HTR-8/SVneo (cell line): ENCODE data around the gene LCE3E.
"Not testable (repeated sequence)": the region's sequence is repeated elsewhere in the genome, so short reads cannot be mapped to it uniquely, and the experiment has no call there.

Experiments used
- DNase-seq: peaks from one replicate; pipeline ENCODE4 v3.0.0; 2011; ENCODE audit warnings: low spot score, mixed read lengths; ENCODE audit not compliant: insufficient read length
- FAIRE-seq: peaks from 2 replicates; lab custom pipeline; 2011; peaks lifted over from hg19 to GRCh38; lab: Jason Lieb, UNC

The LCE3E gene, protein sequence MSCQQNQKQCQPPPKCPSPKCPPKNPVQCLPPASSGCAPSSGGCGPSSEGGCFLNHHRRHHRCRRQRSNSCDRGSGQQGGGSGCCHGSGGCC

DNA sequence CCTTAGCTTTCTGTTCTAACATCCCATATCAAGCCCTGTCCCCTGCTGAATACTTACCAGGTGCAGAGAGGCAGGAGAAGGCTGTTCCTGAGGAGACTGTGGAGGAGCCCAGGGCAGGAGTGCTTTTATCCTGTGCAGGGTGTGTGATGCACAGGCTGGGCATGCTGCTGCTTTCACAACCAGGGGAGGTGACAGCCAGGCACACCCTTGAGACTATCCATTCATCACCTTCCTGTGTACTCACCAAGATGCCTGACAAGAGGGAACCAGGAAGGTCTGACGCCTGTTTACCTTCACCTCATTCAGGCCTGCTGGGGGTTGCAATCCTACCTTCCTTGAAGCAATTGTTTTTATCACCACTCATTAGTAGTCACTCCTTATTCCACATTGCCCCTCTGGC, at the start of gene LCE3E:
LCE3E (minus strand) TSS at position 100 of the 400 bp plus-strand sequence. CDS start 572 bp downstream, outside the sequence.
- FAIRE-seq = no peak
- no peak for DNase-seq

DNA sequence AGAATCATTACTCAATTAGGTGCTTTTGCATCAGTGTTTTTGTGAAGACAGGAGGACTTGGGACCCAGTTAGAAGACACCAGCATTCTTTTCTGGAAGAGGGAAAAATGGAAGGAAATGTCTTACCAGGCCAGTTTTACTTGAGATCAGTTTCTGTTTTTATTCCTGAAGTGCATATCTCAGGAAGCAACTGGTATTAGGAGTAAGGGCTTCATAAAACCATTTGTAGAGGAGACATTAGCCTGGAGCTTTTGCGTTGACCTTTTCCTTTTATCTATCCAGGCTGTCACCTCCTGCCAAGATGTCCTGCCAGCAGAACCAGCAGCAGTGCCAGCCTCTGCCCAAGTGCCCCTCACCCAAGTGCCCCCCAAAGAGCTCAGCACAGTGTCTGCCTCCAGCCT, 46.9 kb upstream of the LCE3E start, which contains the start of gene LCE3B:
LCE3B (plus strand) TSS at position 301 of the 400 bp plus-strand sequence; CDS start at position 301, 0 bp downstream.
- no peak for FAIRE-seq
- no peak for DNase-seq

DNA sequence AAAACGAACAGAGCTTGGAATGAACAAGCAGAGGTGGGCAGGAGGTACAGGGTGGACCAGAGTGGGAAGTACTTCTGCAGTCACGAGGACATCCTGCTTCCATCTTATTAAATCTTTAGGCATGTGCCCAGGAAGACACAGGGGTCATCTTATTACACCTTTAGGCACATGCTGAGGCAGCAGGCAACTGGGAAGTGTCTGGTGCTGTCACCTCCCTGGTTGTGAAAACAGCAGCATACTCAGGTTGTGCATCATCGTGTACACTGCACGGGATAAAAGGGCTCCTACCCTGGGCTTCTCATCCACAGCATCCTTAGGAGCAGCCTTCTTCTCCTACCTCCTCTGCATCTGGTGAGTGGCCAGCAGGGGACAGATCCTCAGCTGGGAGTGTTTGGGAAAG, 33.4 kb upstream of the LCE3E start, which contains the start of gene LCE3C:
LCE3C (plus strand) TSS at position 301 of the 400 bp plus-strand sequence. CDS start 498 bp downstream, outside the sequence.
- no peak for DNase-seq
- FAIRE-seq = no peak

DNA sequence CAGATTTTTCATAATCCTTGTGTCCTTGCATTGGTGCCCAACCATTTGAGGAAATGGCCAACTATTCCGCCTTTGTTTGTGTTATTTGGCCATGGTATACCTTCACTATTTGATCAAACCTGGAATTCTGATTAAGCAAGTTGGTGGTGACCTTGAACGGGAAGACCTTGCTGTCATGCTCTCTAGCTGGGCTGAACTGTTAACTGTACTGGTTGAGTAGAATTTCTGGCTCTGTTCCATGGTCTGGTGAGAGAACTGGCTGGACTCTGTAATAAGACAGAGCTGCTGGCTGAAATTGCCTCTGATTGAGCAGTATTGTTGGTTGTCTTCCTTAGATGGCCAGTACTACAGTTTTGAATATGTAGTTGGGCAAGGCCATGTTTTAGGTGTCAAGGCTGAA, 30.4 kb upstream of the LCE3E start:
- FAIRE-seq (no peak), DNase-seq (no peak)

DNA sequence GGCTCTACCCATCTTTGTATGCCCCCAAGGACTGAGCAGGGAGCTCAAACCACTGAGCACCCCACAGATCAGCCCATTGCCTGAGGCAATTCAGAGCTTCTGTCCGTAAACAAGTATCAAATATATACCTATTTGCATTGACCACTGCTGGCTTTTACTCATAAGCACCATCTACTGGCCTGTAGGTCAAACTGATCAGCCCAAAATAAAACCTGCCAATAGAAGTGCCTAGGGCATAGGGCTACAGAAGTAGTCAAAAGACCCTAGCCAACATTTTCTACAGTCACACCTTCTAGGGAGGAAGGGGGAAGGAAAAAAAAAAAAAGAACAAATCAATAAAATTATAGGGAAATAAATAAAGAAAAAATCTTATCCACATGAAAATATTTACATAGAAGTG, 19.0 kb upstream of the LCE3E start:
- no peak for DNase-seq
- no peak for FAIRE-seq

DNA sequence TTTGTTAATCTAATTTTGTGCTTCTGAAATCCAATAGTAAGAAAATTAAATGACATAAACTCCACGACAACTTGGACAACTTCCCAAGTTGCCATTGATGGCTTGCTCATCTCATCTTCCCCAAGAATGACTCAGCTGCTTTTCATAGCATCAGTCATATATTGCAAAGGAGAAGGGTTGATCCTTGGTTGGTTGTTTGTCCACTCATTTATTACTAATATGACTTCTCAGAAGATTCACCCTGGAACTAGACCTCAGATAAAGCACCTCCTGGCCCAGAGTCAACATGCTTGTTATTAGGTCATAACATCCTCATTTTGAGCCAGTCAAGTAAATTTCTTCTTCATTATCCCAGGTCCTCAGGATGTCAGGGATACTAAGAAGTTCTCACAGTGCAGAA, 16.1 kb upstream of the LCE3E start:
- DNase-seq (no peak), FAIRE-seq (no peak)

DNA sequence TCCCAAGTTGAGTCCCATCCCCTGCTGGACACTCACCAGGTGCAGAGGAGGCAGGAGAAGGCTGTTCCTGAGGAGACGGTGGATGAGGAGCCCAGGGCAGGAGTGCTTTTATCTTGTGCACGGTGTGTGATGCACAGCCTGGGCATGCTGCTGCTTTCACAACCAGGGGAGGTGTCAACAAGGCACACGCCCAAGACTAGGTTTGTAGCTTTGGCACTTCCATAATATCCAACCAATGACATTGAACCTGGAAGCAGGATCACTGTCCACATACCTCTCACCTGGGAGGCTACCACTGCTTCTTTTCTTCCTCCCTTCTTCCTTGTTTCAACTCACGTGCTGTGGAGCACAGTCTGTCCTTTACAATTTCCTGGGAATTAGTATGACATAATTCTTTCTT, 13.9 kb upstream of the LCE3E start, which contains the start of gene LCE3D:
LCE3D (minus strand) TSS at position 84 of the 400 bp plus-strand sequence. CDS start 580 bp downstream, outside the sequence.
- DNase-seq (no peak), FAIRE-seq (no peak)

DNA sequence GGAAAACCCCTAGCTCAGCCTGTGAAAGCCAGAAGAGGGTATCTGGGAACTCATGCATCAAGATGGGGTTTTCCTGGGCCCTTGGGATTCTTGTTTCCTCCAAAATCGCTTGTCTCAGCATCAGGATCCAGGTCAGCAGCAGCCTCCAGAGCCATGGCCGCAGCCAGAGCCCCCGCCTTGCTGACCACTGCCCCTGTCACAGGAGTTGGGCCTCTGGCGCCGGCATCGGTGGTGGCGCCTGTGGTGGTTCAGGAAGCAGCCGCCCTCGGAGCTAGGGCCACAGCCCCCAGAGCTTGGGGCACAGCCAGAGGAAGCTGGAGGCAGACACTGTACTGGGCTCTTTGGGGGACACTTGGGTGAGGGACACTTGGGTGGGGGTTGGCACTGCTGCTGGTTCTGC, 12.9 kb upstream of the LCE3E start:
- FAIRE-seq, DNase-seq: not testable (repeated sequence)

DNA sequence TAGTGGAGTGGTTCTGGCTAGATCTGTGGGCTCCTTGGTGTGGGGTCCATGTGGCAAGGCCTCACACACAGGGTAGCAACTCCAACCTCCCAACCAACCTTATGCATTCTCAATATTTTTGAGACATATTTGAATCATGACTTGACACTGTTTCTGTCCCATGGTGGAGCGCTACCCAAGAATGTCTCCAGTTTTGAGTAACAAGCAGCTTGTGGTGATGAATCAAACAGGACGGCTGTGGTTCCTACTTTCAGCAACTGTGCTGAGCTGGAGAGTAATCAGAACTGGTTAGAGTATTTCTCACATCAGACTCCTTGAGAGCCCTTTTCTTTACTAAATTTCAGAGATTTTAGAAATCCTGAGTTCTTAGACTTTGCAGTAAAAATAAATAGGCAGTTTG, 10.6 kb upstream of the LCE3E start:
- no peak for DNase-seq
- FAIRE-seq = no peak

DNA sequence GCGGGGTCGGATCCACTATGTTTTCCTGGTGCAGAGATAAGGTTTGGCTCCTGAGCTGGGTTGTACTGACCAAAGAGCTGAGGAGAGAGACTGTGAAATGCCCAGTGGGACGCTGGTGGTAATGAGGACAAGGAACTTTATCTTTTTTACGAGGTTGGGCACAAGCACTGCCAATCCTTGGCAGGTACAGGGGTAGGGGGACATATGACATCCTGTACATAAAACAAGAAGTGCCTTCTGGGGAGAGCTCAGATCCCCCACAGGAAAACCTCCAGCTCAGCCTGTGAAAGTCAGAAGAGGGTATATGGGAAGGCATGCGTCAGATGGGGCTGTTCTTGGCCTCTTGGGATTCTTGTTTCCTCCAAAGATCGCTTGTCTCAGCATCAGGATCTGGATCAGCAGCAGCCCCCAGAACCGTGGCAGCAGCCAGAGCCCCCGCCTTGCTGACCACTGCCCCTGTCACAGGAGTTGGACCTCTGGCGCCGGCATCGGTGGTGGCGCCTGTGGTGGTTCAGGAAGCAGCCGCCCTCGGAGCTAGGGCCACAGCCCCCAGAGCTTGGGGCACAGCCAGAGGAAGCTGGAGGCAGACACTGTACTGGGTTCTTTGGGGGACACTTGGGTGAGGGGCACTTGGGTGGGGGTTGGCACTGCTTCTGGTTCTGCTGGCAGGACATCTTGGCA, 905 bp downstream of the LCE3E start:
- FAIRE-seq (no peak), DNase-seq (no peak)

DNA sequence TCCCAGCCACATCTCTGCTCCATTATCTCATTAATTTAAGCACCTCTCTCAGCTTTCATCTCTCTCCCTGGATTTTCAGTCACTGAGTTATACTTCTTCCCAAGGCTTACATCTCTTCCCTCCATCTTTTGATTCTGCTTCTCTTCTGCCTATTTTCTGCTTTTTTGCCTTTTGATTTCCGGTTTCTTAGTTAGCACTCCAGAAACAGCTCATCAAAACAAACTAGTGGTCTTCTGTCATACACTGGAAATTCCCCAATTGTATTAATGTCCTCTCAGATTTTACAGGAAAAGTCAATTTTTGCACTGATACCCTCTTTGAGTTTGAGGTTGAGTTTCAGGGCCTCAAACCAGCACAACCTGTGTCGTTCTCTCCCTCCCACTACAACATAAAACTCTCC, 1.5 kb downstream of the LCE3E start:
- no peak for FAIRE-seq
- no peak for DNase-seq

DNA sequence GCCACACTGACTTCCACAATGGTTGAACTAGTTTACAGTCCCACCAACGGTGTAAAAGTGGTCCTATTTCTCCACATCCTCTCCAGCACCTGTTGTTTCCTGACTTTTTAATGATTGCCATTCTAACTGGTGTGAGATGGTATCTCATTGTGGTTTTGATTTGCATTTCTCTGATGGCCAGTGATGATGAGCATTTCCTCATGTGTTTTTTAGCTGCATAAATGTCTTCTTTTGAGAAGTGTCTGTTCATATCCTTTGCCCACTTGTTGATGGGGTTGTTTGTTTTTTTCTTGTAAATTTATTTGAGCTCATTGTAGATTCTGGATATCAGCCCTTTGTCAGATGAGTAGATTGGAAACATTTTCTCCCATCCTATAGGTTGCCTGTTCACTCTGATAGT, 18.2 kb downstream of the LCE3E start:
- FAIRE-seq, DNase-seq: not testable (repeated sequence)

DNA sequence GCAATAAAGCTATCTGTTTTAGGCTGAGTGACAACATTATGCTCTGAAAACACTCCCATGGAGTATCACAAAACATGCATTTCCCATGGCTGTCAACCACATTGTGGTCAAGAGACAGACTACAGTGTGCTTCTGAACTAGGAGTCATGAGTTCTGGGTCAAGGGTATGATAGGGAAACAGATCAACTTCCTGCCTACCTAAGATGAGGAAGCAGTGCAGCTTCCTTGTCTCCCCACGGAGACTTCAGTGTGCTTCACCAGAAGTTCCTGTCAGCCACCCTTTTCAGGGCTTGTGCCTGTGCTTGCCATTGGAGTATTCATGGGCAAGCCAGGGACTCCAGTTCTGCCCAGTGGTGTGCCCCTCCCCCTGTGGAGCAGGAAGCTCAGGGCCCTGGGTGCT, 19.9 kb downstream of the LCE3E start:
- DNase-seq (no peak), FAIRE-seq (no peak)

DNA sequence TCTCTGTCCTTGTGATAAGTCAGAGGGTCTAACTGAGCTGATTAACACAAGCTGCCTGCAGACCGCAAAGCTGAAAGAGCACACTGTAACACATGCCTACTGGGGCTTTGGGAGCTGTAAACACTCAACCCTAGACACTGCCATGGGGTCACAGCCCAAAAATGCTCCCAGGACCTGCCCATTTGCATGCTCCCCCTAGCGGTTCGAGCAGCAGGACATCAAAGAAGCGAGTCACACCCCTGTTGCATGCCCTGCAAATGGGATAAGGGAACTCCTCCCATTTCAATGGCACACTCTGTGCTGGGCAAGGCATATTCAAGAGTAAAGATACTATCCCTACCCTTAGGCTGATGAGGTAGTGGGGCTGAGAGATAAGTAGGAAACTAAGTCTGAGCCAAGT, 22.8 kb downstream of the LCE3E start:
- FAIRE-seq = no peak
- DNase-seq = no peak

DNA sequence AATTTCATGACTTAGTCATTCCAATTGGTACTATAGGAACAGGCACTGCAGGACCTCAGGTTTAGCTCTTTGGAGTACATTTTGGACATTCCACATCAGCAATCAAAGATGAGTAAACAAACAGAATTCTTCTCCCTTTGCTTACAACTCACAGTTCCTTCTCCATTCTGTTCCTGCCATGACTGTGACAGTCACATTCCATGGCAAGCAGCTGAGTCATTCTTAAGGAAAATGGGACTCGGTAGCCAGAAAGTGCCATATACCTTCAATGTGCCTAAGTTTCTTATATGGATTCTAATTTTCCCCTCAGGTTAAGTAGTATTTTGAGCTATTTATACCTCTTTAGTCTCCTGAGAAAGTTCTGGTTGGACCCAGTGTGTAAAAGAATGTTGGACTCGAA, 26.7 kb downstream of the LCE3E start:
- FAIRE-seq = no peak
- DNase-seq = no peak

DNA sequence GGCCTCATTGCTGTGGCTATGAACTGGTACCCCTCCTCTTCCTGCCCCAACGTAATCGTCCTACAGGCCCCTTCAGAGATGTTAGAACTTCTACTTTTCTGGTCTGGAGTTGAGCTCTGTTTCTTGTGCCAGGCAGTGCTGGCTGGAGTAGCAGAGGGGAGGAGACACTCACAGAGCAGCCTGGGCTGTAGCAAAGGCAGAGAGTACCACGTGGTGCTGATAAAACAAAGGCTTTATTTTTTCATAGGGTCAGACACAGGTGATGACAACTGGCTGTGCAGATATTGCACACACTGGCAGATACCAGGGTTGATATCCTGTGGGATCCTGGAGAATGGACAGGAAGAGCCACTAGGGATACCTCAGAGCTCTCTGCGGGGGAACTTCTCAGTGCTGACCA, 29.1 kb downstream of the LCE3E start:
- FAIRE-seq (no peak), DNase-seq (no peak)

DNA sequence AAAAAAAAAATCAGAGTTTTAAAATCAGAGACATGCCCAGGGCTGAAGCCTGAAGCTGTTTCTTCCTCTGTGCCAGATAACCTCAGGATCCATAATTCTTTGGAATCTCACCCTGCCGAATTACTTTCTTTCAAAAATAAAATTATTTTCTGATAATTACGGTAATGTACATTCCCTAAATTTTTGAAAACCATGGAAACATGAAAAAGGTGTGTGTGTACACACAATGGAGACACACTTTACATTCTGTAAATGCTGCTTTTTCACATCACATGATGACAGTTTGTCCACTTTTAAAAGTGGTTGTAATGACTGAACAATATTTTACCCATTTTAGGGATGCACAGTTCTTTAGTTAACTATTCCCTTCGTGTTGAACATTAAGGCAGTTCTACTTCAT, 30.8 kb downstream of the LCE3E start:
- no peak for DNase-seq
- no peak for FAIRE-seq

DNA sequence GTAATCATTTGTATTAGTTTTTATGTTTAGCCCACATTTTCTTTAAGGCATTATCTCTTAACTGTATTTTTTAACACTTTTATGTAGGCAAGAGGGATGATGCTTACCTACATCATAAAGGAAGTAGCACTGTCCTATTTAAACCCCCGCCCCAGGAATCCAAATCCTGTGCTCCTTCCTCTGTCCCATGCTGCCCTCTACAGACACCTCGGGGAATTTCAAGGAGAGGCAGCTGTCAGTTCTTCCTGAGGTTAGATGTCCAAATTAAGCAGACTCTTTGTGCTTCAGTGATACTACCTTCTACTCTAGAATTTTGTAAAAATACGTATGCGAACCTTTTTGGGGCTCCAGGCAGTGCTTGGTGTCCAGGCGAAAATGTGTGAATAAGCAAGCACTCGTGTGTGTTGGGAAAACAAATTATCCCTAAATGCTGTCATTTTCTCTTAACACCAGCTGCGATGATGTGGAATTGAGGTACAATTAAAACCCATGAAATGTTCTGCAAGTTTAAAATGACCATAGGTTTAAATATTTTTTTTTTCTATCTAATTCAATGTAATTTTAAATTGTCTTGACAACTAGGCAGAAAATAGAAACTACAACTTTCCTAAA, 33.1 kb downstream of the LCE3E start:
- peak; percentile 15 for DNase-seq

DNA sequence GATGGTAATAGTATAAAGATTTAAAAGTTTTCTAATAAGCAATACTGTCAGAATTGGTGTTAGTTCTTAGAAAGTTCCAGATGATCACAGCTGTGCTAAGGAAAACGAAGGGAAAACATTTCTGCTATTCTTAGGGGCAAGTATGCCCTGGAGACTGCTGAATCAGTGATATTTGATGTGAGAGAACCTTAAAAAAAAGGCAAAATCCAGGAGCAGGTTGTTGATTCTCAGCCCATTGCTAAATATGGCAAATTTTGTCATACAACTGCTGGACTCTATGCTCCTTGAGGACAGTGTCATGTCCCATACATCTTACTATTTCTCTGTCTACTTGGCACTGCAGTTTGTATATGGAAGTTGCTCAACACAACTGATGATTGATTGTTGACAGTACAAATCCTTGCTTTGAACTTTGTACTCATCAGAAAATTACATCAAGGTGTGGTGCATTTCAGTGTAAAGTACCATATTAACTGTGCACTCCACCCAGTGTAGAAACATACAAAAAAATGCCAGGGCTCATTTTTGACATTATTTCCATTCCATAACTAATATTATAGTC, 41.4 kb downstream of the LCE3E start:
- FAIRE-seq = no peak
- DNase-seq = no peak

More for the DNA sequence above, 33.1 kb downstream of the LCE3E start:
- FAIRE-seq = no peak

DNA sequence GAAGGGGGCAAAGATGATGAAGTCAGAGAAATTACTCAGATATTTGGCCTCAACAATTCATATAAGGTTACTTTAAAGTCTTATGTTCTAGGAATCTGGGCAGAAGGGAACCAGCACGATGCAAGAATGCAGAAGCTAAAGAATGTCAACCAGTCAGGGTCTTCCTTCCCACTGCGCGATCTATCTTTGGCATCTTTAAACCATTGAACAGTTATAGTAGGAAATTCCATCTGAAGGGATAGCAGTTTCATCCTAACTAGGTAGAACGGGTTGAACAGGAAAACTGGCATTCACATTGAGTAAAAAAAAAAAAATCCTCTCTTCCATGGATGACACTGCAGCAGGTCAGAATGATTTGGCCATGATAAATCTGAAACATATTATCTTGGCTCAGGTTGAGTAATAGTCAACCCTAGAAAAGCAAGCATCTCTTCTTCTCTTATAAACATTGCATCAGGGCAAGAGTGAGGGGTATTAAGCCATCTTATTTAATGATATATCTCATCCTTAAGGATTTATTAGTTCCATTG, 46.0 kb downstream of the LCE3E start:
- DNase-seq (no peak), FAIRE-seq (no peak)

DNA sequence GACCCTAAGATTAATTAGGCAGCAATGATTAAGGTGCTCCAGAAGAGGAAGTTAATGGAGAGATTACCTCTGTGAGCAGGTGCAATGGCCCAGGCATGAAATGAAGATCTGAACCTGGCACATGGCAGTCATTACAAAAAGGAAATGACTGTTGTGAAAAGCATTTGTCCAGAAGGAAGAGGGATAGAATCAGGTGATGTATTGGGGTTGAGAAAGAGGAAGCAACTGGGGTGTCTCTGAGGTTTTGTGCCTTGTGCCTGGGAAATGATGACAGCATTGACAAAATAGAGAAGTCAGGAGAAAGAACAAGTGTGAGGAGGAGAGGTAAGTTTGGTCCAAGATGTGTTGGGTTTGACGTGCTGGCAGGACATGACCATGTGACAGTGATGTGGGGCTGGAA, 46.7 kb downstream of the LCE3E start:
- FAIRE-seq (no peak), DNase-seq (no peak)
